AG09309 (cell line): ENCODE measurements around the gene CABLES1.
"Not testable (repeated sequence)": the region's sequence is repeated elsewhere in the genome, so short reads cannot be mapped to it uniquely, and the experiment has no call there.

Experiments
- DNase-seq: peaks from one replicate; pipeline ENCODE4 v3.0.0-alpha.2; 2010; ENCODE audit warnings: low read depth
- H3K4me3 ChIP-seq: 2 replicates; pipeline ENCODE4 v1.5.1; 2011; ENCODE audit warnings: mild to moderate bottlenecking, low read depth, low read length, moderate library complexity; ENCODE audit not compliant: control insufficient read depth
- TF ChIP-seq, protein P1 (sequence below): IDR thresholded peaks from 2 replicates; pipeline ENCODE4 v1.5.1; 2011; ENCODE audit warnings: mild to moderate bottlenecking, low read depth, low read length, inconsistent platforms; ENCODE audit not compliant: insufficient read depth, control insufficient read depth; ENCODE audit errors: missing control alignments

CABLES1 gene

DNA sequence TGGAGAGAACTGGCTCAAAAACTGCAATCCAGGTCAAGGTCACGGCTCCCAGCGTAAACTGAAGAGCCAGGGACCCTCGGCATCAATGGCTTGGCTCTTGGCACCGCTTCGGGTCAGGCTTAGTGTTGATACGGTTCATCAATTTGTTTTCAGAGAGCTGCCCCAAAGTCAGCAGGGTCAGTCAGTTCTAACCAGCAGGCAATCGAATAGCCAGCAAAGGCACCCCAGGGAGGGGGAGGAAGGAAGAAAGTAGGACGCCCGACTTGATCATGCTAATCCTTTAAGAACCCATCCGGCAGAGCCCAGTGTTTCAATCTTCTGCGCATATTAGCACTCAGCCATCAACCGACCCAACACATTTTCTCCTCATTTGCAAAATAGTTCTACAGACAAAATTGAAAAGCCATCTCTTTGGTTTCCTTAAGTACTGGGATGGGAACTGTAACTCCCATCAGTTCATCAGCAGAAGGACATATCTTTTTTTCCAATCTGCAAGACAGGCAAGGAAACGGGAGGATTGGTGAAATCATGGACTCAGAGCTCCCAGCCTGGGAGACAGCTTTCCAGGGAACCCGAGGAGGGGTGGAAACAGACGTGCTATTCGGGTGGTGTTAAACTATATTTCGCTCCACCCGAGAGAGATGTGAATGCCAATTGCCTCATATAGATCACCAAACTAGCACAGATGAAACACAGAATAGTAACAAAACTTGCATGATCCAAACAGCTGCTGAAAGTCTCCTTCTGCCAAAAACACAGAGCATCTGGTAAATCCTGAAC, 40.7 kb upstream of the CABLES1 start:
- TF ChIP-seq, protein P1, sequence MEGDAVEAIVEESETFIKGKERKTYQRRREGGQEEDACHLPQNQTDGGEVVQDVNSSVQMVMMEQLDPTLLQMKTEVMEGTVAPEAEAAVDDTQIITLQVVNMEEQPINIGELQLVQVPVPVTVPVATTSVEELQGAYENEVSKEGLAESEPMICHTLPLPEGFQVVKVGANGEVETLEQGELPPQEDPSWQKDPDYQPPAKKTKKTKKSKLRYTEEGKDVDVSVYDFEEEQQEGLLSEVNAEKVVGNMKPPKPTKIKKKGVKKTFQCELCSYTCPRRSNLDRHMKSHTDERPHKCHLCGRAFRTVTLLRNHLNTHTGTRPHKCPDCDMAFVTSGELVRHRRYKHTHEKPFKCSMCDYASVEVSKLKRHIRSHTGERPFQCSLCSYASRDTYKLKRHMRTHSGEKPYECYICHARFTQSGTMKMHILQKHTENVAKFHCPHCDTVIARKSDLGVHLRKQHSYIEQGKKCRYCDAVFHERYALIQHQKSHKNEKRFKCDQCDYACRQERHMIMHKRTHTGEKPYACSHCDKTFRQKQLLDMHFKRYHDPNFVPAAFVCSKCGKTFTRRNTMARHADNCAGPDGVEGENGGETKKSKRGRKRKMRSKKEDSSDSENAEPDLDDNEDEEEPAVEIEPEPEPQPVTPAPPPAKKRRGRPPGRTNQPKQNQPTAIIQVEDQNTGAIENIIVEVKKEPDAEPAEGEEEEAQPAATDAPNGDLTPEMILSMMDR = no peak
- no peak for DNase-seq
- H3K4me3 ChIP-seq = no peak overlapping the region

DNA sequence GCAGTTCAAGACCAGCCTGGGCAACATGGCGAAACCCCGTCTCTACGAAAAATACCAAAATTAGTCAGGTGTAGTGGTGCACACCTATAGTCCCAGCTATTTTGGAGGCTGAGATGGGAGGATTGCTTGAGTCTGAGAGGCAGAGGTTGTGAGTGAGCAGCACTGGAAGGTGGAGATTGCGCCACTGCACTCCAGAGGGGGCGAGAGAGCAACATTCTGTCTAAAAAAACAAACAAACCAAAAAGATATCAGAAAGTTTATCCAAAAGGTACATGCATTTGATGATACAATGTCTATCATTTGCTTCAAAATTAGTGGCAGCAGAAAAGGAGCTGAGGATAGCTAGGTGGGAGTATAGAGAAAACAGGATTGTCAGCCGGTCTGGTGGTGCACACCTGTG, 39.8 kb upstream of the CABLES1 start:
- no peak overlapping the region for H3K4me3 ChIP-seq
- TF ChIP-seq, protein P1 = no peak
- DNase-seq = no peak

DNA sequence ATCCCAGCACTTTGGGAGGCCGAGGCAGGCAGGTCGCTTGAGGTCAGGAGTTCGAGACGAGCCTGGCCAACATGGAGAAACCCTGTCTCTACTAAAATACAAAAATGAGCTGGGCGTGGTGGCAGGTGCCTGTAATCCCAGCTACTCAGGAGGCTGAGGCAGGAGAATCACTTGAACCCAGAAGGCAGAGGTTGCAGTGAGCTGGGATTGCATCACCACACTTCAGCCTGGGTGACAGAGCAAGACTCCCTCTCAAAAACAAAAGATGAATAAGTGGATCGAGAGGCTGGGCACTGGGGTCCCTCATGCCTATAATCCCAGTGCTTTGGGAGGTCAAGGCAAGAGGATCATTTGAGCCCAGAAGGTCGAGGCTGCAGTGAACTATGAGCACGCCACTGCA, 38.3 kb upstream of the CABLES1 start:
- DNase-seq, H3K4me3 ChIP-seq: not testable (repeated sequence)

DNA sequence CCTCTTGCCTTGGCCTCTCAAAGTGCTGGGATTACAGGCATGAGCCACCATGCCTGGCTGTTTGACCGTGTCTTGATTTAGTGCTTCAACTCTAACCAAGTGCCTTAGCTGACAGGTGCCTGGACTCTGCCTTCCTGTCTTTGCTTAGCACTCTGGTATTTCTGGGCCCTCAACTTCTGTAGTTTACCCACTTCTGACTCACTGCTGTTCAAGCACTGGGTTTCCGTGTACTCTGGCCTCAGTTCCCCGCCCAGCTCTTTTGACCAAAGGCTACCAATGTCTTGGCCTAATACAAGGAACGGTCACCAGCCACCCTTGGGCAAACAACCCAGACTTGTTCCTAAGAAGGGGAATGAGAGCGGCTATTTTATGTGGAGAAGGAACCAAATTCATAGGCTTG, 35.7 kb upstream of the CABLES1 start:
- TF ChIP-seq, protein P1 = no peak
- no peak for DNase-seq
- H3K4me3 ChIP-seq = no peak overlapping the region

DNA sequence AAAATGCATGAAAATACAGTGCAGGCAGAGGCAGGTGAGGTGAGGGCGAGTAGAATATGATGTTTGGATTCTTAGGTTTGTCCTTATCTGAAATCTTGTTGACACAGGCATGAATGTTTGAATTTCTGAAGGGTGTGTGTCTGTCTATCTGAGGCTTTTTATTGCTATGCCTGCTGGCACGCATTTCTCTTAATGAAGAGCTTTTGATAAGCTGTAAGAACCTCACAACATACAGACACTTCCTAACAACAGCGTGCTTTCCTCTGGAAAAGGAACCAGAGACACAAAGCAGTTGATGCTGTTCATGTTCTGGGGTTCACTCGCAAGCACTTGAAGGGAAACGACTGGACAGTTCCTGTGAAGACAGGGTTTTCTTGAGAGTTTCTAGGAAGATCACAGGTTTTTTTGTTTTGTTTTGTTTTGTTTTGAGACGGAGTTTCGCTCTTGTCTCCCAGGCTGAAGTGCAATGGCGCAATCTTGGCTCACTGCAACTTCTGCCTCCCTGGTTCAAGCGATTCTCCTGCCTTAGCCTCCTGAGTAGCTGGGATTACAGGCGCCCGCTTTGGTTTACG, 33.3 kb upstream of the CABLES1 start:
- no peak for DNase-seq
- H3K4me3 ChIP-seq = no peak overlapping the region
- TF ChIP-seq, protein P1 = no peak

DNA sequence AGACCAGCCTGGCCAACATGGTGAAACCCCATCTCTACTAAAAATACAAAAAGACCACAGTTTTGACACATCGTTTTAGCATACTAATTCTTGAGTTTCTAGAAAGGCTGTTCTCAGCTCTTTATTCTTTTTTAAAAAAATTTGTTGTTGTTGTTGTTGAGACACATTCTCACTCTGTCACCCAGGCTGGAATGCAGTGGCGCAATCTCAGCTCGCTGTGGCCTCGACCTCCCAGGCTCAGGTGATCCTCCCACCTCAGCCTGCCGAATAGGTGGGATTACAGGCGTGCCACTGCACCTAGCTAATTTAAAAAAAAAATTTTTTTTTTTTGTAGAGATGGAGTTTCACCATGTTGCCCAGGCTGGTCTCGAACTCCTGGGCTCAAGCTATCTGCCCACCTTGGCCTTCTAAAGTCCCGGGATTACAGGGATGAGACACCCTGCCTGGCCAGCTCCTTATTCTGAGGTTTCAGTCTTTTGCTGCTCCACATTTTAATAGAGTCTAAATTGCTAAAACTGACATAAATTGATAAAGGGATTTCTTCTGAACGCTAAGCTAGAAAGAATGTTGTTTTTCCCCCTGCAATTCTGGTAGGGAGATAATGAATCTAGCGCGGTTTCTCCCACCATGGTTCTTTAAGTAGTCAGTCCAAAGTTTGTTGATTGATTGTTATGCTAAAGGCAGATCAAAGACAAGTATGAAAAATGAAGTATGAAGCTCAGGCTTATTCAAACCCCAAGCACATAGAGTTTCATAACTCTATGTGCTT, 32.6 kb upstream of the CABLES1 start:
- DNase-seq = no peak
- no peak overlapping the region for H3K4me3 ChIP-seq
- TF ChIP-seq, protein P1 = no peak

DNA sequence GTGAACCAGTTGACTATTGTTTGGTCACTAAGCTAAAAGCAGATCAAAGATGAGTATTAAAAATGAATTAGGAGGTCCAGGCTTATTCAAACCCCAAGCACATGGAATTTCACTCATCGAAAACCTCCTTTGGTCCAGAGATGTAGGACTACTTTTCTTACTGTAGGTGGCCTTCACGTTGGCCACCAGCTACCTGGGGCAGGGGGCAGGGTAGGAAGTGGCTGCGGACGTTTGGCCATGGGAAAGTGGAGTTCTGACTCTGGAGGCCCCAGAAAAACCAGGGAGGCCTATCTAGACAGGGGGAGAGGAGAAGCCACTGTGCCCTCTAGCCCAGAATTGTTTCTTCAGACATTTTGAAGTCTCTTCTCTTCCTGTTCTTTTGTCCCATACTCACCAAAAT, 31.8 kb upstream of the CABLES1 start:
- TF ChIP-seq, protein P1 = no peak

More for the DNA sequence above, 31.8 kb upstream of the CABLES1 start:
- no peak for DNase-seq
- H3K4me3 ChIP-seq = no peak overlapping the region
